GM23338 (cell line): ENCODE data around the gene SLC22A16. TPM values are rescaled to one million over a fixed set of nuclear protein-coding genes. Genes with fewer than 3 reads are reported as not detected.
"Not testable (repeated sequence)": the region's sequence is repeated elsewhere in the genome, so short reads cannot be mapped to it uniquely, and the experiment has no call there.

Experiments used
- ATAC-seq: fragments of 200-7000 bp; cut with Tn5 transposase; 3 replicates; pipeline ENCODE4 v1.9.1; 2020
- DNase-seq: peaks from one replicate; pipeline ENCODE4 v3.0.0-alpha.2; 2015; ENCODE audit warnings: low spot score
- H2AFZ ChIP-seq: fragments of 200-600 bp; sonication (generic); 2 replicates; pipeline ENCODE4 v1.8.0; 2016; ENCODE audit warnings: antibody characterized with exemption, mild to moderate bottlenecking, moderate library complexity
- H3F3A ChIP-seq: fragments of 200-600 bp; sonication (generic); replicated peaks from 2 replicates; pipeline ENCODE4 v1.8.0; 2017; ENCODE audit warnings: antibody characterized with exemption, mixed run types, low read depth
- H3K27ac ChIP-seq: fragments of 200-600 bp; sonication (generic); 2 replicates; pipeline ENCODE4 v1.6.1; 2016; ENCODE audit warnings: low read depth
- H3K27me3 ChIP-seq: fragments of 200-600 bp; sonication (generic); 2 replicates; pipeline ENCODE4 v1.8.0; 2016; ENCODE audit warnings: mild to moderate bottlenecking, mixed run types, moderate library complexity; ENCODE audit not compliant: insufficient read depth
- H3K36me3 ChIP-seq: fragments of 200-600 bp; sonication (generic); 2 replicates; pipeline ENCODE4 v1.8.0; 2016; ENCODE audit warnings: mild to moderate bottlenecking; ENCODE audit not compliant: insufficient read depth
- H3K4me1 ChIP-seq: fragments of 200-600 bp; sonication (generic); 2 replicates; pipeline ENCODE4 v1.8.0; 2016; ENCODE audit warnings: mild to moderate bottlenecking, moderate library complexity; ENCODE audit not compliant: insufficient read depth
- H3K4me2 ChIP-seq: fragments of 200-600 bp; sonication (generic); 2 replicates; pipeline ENCODE4 v1.7.1; 2017; ENCODE audit warnings: mixed run types
- H3K4me3 ChIP-seq: fragments of 200-600 bp; sonication (generic); 2 replicates; pipeline ENCODE4 v1.6.1; 2016; ENCODE audit warnings: mixed run types
- H3K79me2 ChIP-seq: fragments of 200-600 bp; sonication (generic); replicated peaks from 2 replicates; pipeline ENCODE4 v1.8.0; 2017; ENCODE audit warnings: mild to moderate bottlenecking; ENCODE audit not compliant: insufficient read depth
- H3K9me2 ChIP-seq: fragments of 200-600 bp; sonication (generic); 2 replicates; pipeline ENCODE4 v1.8.0; 2017; ENCODE audit not compliant: insufficient read depth
- H4K20me1 ChIP-seq: fragments of 200-600 bp; sonication (generic); replicated peaks from 2 replicates; pipeline ENCODE4 v1.8.0; 2017; ENCODE audit warnings: mild to moderate bottlenecking; ENCODE audit not compliant: insufficient read depth
- H3K27ac Mint-ChIP-seq: 2 replicates; pipeline ENCODE4 v1.8.0; 2020; ENCODE audit warnings: inconsistent platforms, mild to moderate bottlenecking, moderate library complexity, mixed read lengths
- H3K27me3 Mint-ChIP-seq: 3 replicates; pipeline ENCODE4 v1.8.0; 2022; ENCODE audit warnings: low read depth, mild to moderate bottlenecking, moderate library complexity, mixed read lengths, inconsistent platforms; ENCODE audit not compliant: insufficient read depth, poor library complexity
- H3K36me3 Mint-ChIP-seq: 3 replicates; pipeline ENCODE4 v1.8.0; 2021; ENCODE audit warnings: low read depth, mild to moderate bottlenecking, inconsistent platforms, moderate library complexity, mixed read lengths
- H3K4me1 Mint-ChIP-seq: 3 replicates; pipeline ENCODE4 v1.8.0; 2020; ENCODE audit warnings: mild to moderate bottlenecking, inconsistent platforms, mixed read lengths
- H3K4me3 Mint-ChIP-seq: 3 replicates; pipeline ENCODE4 v1.8.0; 2021; ENCODE audit warnings: moderate library complexity, mild to moderate bottlenecking, inconsistent platforms, mixed read lengths
- H3K9me3 Mint-ChIP-seq: 3 replicates; pipeline ENCODE4 v1.8.0; 2020; ENCODE audit warnings: moderate library complexity, mild to moderate bottlenecking, inconsistent platforms, mixed read lengths
- CREB1 ChIP-seq: fragments of 250-450 bp; sonication (Bioruptor Pico); IDR thresholded peaks from 2 replicates; pipeline ENCODE4 v1.5.0; 2020; ENCODE audit warnings: low read depth, mild to moderate bottlenecking, moderate library complexity
- EZH2 ChIP-seq: fragments of 200-600 bp; sonication (generic); IDR thresholded peaks from one replicate; pipeline ENCODE4 v1.8.0; 2017; ENCODE audit warnings: antibody characterized with exemption, mild to moderate bottlenecking, low read depth; ENCODE audit not compliant: unreplicated experiment
- EZH2phosphoT487 ChIP-seq: fragments of 200-600 bp; sonication (generic); IDR thresholded peaks from one replicate; pipeline ENCODE4 v1.8.1; 2018; ENCODE audit warnings: antibody characterized with exemption; ENCODE audit not compliant: unreplicated experiment
- JUNB ChIP-seq: IDR thresholded peaks from one replicate; pipeline ENCODE4 v1.6.1; 2016; ENCODE audit warnings: antibody characterized with exemption; ENCODE audit not compliant: unreplicated experiment
- NANOG ChIP-seq: IDR thresholded peaks from 2 replicates; pipeline ENCODE4 v1.6.1; 2016; ENCODE audit warnings: antibody characterized with exemption, borderline replicate concordance
- STAT1 ChIP-seq: IDR thresholded peaks from one replicate; pipeline ENCODE4 v1.6.1; 2016; ENCODE audit warnings: antibody characterized with exemption; ENCODE audit not compliant: unreplicated experiment
- ZNF114 ChIP-seq: fragments of 250-450 bp; sonication (Bioruptor Pico); IDR thresholded peaks from 2 replicates; pipeline ENCODE4 v1.5.0; 2020; ENCODE audit warnings: mild to moderate bottlenecking, moderate library complexity
- ZNF331 ChIP-seq: fragments of 250-450 bp; sonication (Bioruptor Pico); IDR thresholded peaks from 2 replicates; pipeline ENCODE4 v1.5.0; 2020; ENCODE audit warnings: low read depth, mild to moderate bottlenecking, moderate library complexity
- polyA plus RNA-seq: library from polyadenylated mRNA; unstranded; fragments of >200 nt; fragmentation: Nextera tagmentation; extraction: Ambion mirVana; gene quantifications from 2 replicates; pipeline ENCODE4 v1.2.1, GENCODE V29; 2016
- total RNA-seq: library from RNA; depleted of rRNA; stranded (reverse); fragments of >200 nt; shearing (Covaris generic); gene quantifications from 2 replicates; pipeline ENCODE4 v1.2.3, GENCODE V29; 2014
- TF ChIP-seq, protein P1 (sequence below), 2 experiments: fragments of 200-600 bp in 1 of 2; sonication (generic) in 1 of 2; conservative IDR thresholded peaks; 2 replicates each; pipeline versions ENCODE4 v1.5.1 to v1.6.1; 2016 to 2017; ENCODE audit warnings: antibody characterized with exemption in 2 of 2, low read depth in 2 of 2, mild to moderate bottlenecking in 2 of 2, moderate library complexity in 1 of 2
- TF ChIP-seq, protein P2 (sequence below): IDR thresholded peaks from 2 replicates; pipeline ENCODE4 v1.6.1; 2016; ENCODE audit warnings: antibody characterized with exemption
- TF ChIP-seq, protein P3 (sequence below): IDR thresholded peaks from one replicate; pipeline ENCODE4 v1.6.1; 2018; ENCODE audit warnings: antibody characterized with exemption; ENCODE audit not compliant: unreplicated experiment

SLC22A16 gene
- total and polyA plus RNA-seq, 2 experiments from 2014 or later: 0.37 to 0.42 TPM

DNA sequence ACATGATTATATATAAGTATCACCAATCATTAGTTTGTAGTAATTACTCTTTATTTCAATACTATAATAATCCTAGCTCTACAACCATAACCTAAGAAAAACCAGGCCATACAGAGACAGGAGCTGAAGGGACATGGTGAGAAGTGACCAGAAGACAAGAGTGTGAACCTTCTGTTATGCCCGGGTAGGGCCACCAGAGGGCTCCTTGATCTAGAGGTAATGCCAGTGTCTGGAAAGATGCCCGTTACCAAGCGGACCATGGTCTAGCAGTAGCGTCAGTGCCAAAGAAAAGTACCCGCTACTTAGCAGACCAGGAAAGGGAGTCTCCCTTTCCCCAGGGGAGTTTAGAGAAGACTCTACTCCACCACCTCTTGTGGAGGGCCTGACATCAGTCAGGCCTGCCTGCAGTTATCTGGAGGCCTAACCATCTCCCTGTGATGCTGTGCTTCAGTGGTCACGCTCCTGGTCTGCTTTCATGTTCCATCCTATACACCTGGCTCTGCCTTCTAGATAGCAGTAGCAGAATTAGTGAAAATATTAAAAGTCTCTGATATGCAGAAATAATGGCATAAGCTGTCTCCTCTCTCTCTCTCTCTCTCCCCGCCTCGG is 18.7 kb downstream of the SLC22A16 start:
- not testable (repeated sequence) for H3K27ac Mint-ChIP-seq, ATAC-seq, H3K4me3 ChIP-seq, H3F3A ChIP-seq, H3K4me1 ChIP-seq, H3K4me1 Mint-ChIP-seq, H3K27ac ChIP-seq, H4K20me1 ChIP-seq, H3K79me2 ChIP-seq, H3K36me3 Mint-ChIP-seq, H3K4me2 ChIP-seq, H2AFZ ChIP-seq, H3K36me3 ChIP-seq, H3K27me3 ChIP-seq, H3K9me2 ChIP-seq, H3K27me3 Mint-ChIP-seq, H3K4me3 Mint-ChIP-seq
- peaks cover 12% of the 10 kb centered on the region for H3K9me3 Mint-ChIP-seq
- peak; percentile 66 for DNase-seq
- TF ChIP-seq, protein P1, sequence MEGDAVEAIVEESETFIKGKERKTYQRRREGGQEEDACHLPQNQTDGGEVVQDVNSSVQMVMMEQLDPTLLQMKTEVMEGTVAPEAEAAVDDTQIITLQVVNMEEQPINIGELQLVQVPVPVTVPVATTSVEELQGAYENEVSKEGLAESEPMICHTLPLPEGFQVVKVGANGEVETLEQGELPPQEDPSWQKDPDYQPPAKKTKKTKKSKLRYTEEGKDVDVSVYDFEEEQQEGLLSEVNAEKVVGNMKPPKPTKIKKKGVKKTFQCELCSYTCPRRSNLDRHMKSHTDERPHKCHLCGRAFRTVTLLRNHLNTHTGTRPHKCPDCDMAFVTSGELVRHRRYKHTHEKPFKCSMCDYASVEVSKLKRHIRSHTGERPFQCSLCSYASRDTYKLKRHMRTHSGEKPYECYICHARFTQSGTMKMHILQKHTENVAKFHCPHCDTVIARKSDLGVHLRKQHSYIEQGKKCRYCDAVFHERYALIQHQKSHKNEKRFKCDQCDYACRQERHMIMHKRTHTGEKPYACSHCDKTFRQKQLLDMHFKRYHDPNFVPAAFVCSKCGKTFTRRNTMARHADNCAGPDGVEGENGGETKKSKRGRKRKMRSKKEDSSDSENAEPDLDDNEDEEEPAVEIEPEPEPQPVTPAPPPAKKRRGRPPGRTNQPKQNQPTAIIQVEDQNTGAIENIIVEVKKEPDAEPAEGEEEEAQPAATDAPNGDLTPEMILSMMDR (conservative IDR thresholded peaks at IDR 0.05; ENCODE audit: low read depth in 2 of 2): peak; percentile 53 to 69

DNA sequence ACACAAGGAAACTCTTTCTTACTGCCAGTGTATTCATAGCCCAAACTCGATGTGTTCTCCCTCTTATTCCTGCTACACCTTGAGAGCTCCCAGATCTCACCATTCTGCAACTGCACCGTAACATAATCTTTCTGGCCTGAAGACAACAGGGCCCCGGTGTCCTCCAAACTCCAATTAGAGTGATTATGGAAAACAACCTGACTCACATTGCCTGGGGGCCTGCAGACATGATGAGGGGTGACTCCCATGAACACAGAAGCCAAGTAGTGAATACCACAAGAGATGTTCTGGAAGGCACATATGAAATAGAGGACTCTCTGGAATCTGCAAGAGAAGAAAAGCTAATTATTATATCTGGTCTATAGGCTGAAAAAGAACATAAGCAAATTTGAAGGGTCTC is 19.7 kb downstream of the SLC22A16 start:
- Histone ChIP-seq H3K4me3 (no peak overlapping the region), H4K20me1 (no peaks in the 10 kb centered on the region), H3K27ac (no peak overlapping the region), H3F3A (no peaks in the 10 kb centered on the region), H3K9me2 (peaks cover 5% of the 10 kb centered on the region; the same call in 1 of the 2 replicates), H3K4me2 (no peak overlapping the region), H3K36me3 (no peaks in the 10 kb centered on the region; the same call in 1 of the 2 replicates), H2AFZ (no peak overlapping the region), H3K79me2 (no peaks in the 10 kb centered on the region), H3K4me1 (peaks cover 4% of the 10 kb centered on the region; the same call in 1 of the 2 replicates), H3K27me3 (no peaks in the 10 kb centered on the region)
- H3K36me3 Mint-ChIP-seq: peaks cover 3% of the 10 kb centered on the region; the same call in 2 of the 3 replicates
- H3K4me1 Mint-ChIP-seq: peaks cover 3% of the 10 kb centered on the region; the same call in 1 of the 3 replicates
- H3K9me3 Mint-ChIP-seq: peaks cover 5% of the 10 kb centered on the region
- no peak for DNase-seq
- H3K27ac Mint-ChIP-seq: no peak overlapping the region
- no peaks in the 10 kb centered on the region for H3K27me3 Mint-ChIP-seq
- H3K4me3 Mint-ChIP-seq: no peak overlapping the region
- no peak for ATAC-seq
- TF ChIP-seq EZH2: no peak
- TF ChIP-seq, protein P2, sequence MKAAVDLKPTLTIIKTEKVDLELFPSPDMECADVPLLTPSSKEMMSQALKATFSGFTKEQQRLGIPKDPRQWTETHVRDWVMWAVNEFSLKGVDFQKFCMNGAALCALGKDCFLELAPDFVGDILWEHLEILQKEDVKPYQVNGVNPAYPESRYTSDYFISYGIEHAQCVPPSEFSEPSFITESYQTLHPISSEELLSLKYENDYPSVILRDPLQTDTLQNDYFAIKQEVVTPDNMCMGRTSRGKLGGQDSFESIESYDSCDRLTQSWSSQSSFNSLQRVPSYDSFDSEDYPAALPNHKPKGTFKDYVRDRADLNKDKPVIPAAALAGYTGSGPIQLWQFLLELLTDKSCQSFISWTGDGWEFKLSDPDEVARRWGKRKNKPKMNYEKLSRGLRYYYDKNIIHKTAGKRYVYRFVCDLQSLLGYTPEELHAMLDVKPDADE: no peak
- TF ChIP-seq ZNF331 (CRISPR knock-in tag): no peak
- TF ChIP-seq EZH2phosphoT487: no peak
- TF ChIP-seq, protein P3, sequence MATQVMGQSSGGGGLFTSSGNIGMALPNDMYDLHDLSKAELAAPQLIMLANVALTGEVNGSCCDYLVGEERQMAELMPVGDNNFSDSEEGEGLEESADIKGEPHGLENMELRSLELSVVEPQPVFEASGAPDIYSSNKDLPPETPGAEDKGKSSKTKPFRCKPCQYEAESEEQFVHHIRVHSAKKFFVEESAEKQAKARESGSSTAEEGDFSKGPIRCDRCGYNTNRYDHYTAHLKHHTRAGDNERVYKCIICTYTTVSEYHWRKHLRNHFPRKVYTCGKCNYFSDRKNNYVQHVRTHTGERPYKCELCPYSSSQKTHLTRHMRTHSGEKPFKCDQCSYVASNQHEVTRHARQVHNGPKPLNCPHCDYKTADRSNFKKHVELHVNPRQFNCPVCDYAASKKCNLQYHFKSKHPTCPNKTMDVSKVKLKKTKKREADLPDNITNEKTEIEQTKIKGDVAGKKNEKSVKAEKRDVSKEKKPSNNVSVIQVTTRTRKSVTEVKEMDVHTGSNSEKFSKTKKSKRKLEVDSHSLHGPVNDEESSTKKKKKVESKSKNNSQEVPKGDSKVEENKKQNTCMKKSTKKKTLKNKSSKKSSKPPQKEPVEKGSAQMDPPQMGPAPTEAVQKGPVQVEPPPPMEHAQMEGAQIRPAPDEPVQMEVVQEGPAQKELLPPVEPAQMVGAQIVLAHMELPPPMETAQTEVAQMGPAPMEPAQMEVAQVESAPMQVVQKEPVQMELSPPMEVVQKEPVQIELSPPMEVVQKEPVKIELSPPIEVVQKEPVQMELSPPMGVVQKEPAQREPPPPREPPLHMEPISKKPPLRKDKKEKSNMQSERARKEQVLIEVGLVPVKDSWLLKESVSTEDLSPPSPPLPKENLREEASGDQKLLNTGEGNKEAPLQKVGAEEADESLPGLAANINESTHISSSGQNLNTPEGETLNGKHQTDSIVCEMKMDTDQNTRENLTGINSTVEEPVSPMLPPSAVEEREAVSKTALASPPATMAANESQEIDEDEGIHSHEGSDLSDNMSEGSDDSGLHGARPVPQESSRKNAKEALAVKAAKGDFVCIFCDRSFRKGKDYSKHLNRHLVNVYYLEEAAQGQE: no peak
- TF ChIP-seq JUNB: no peak
- TF ChIP-seq, protein P1 (conservative IDR thresholded peaks at IDR 0.05; ENCODE audit: low read depth in 2 of 2): no peak
- no peak for TF ChIP-seq ZNF114
- no peak for TF ChIP-seq NANOG
- no peak for TF ChIP-seq STAT1
- no peak for TF ChIP-seq CREB1 (CRISPR knock-in tag)
